GM19324 (cell line): ENCODE measurements around the gene SUPT3H.

Experiments used
- ATAC-seq: cut with Tn5 transposase; IDR thresholded peaks from one replicate; pipeline ENCODE4 v1.9.1; 2021; ENCODE audit warnings: mild to moderate bottlenecking, moderate library complexity; ENCODE audit not compliant: unreplicated experiment, low FRiP score

The SUPT3H gene

DNA sequence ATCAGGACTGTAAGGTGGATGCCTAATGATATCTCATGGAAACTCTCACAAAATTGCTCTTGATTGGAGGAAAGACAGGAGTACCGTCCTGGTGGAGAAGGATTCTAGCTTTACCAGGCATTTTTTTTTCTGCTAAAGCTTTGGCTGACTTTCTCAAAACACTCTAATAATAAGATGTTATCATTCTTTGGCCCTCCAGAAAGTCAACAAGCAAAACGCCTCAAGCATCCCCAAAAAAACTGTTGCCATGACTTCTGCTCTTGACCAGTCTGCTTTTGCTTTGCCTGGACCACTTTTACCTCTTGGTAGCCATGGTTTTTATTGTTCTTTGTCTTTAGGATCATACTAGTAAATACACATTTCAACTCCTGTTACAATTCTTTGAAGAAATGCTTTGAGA lies 105.1 kb downstream of the SUPT3H start:
- ATAC-seq = no peak

DNA sequence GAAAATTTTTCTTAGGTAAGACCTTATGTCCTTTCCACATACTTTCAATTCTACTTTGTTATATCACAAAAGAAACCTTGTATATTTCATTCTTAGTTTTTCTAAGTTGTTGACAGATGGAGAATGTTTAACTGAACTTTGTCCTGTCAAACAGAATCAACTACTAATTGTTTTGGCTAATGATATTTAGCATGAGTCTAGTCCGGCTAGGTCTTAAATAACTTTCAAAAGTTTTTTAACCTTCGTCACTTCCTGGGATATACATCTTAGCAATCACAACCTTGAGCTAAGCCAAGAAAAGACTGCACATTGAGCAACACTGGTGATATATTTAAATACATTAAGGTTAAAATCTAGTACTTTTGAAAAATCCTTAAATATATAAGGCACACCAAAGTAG lies 112.5 kb downstream of the SUPT3H start:
- no peak for ATAC-seq

DNA sequence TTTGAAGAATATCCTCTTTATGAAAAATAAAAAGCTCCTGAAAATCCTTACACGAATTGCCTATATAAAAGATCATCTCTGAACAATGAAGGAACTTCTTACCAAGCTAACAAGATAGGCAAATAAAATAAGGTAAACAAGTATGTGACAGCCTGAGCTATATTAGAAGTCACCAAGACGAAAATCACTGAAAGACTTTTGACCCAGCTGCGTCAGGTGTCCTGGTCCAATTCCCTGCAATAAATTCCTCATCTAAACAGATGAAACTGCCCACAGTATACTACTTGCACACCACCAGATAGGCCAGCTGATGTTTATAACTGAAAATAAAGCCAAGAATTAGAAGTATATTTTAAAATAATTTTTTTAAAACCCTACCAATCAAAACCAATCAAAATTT lies 117.0 kb downstream of the SUPT3H start:
- ATAC-seq = no peak

DNA sequence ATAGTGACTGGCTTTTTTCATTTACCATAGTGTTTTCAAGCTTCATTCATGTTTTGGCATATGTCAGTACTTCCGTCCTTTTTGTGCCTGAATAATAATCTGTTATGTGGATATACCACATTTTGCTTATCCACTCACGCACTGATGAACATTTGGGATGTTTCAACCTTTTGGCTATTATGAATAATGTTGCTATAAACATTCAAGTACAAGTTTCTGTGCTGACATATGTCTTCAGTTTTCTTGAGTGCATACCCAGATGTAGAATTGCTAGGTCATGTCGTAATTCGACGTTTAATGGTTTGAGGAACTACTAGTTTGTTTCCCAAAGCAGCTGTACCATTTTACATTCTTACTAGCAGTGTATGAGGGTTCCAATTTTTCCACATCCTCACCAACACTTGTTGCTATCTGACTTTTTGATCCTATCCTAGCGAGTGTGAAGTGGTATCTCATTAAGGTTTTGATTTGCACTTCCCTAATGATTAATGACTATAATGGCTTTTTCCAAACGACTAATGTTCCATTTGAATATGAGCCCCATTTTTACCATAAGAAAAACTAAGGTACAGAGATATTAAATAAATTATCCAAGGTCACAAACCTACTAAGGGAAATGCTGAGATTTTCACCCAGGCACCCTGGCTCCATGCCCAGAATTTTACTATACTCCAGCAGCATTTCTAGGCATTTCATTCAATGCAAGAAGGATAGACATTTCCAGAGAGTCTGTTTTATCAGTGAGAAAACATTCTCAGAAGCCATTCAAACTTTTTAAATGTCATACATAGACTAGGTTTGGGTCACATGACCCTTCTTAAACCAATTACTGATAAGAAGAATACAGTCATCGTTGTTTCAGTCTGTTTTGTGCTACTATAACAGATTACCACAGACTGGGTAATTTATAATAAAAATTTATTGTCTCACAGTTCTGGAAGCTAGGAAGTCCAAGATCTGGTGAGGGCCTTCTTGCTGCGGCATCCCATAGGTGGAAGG lies 120.7 kb downstream of the SUPT3H start:
- no peak for ATAC-seq

DNA sequence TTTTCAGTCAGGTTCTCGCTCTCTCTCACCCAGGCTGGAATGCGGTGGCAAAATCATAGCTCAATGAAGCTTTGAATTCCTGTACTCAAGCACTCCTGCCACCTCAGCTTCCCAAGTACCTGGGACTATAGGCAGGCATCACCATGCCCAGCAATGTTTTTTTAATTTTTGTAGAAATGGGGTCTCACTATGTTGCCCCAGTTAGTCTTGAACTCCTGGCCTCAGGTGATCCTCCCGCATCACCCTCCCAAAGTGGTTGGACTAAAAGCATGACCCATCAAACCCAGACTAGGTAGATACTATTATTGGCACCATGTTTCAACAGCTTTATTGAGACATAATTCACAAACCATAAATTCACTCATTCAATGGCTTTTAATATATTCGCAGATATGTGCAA lies 122.3 kb downstream of the SUPT3H start:
- no peak for ATAC-seq

DNA sequence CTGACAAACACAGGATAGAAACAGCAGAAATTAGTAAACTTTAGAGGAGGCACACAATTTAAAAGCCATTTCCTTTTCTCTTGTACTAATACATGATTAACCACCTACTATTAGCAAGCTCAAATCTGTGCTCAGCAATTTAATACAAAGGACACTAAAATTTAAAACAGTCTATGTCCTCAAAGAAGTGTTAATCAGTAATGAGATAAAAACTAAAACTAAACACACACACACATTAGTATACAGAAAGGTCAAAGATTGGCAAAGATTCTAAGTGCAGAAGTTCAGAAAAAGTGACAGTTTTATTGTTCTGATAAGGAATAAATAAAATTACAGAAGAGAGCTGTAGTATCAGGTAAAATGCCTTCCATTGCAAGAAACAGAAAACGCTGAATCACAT lies 123.5 kb downstream of the SUPT3H start:
- ATAC-seq = no peak

DNA sequence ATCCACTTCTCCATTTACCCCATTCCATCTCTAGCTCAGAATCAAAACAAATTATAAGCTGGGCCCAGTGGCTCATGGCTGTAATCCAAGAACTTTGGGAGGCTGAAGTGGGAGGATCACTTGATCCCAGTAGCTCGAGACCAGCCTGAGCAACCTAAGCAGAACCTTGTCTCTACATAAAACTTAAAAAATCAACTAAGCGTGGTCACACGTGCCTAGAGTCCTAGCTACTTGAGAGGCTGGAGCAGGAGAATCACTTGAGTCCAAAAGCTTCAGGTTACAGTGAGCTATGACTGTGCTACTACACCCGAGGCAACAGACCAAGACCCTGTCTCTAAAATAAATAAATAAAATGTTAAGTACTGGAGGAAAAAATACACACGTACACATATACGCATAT lies 124.3 kb downstream of the SUPT3H start:
- ATAC-seq = no peak

DNA sequence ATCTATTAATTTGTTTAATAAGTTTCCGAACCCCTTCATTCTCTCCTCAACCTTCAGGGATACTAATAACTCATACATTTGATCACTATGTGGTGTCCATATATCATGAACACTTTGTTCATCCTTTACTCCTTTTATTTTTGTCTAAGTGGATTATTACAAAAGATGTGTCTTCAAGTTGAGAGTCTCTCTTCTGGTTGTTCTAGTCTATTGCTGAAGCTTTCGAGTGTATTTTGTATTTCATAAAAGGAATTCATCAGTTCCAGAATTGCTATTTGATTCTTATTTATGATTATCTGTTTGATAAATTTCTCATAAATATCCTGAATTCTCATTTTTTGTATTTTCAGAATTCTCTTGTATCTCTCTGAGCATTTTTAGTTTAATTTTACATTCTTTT lies 146.1 kb downstream of the SUPT3H start:
- ATAC-seq = no peak

DNA sequence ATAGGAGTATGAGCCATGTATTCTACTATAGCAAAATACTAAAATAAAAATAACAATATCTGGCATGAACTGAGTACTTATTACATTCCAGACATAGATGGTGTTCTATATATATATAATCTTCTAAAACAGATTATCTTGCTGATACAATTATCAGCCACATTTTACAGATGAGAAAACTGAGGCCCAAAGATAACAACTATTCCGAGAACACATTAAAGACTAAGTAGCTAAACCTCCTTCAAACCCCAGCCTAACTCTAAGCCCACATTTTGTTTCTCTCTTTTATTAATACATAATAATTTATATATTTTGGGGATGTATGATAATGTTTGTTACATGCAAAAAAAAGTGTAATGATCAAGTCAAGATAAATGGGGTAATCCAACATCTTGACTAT lies 148.3 kb downstream of the SUPT3H start:
- no peak for ATAC-seq

DNA sequence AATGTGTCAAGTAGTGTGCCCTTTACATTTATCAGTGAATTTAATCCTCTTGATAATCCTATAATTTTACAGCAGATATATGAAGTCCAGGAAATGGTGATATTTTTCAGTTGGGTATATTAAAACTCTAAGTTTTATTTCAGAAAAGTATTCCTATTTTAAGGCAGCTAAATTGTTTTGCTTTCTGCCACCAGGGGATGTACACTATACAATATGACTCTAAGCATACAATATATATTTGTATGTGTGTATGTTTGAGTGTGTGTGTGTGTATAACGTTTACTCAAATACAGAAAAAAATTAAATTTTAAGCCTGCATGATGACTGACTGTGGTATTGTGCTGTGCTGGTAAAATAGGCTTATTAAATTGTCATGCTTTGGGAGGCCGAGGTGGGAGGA lies 151.7 kb downstream of the SUPT3H start:
- ATAC-seq = no peak

DNA sequence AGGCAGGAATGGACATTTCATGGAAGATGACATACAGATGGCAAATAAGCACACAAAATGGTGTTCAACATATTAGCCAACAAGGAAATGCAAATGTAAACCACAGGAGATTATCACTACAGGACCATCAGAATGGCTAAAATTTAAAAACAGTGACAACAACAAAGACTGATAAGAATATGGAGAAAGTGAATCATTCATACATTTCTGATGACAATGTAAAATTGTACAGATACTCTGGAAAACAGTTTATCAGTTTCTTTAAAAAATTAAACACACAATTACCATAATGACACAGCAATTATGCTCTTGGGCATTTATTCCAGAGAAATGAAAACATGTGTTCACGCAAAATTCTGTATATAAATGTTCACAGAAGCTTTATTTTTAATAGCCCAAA lies 155.4 kb downstream of the SUPT3H start:
- no peak for ATAC-seq

DNA sequence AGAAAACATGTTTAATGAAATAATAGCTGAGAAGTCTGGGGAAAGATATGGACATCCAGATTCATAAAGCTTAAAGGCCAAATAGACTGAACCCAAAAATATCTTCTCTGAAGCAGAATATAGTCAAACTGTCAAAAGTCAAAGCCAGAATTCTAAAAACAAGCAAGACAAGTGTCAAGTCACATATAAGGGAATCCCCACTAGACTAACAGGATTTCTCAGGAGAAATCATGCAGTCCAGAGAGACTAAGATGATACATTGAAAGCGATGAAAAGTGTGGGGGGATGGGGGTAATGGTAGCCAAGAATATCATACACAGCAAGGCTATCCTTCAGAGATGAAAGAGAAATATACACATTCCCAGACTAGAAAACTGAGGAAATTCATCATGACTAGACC lies 162.0 kb downstream of the SUPT3H start:
- no peak for ATAC-seq

DNA sequence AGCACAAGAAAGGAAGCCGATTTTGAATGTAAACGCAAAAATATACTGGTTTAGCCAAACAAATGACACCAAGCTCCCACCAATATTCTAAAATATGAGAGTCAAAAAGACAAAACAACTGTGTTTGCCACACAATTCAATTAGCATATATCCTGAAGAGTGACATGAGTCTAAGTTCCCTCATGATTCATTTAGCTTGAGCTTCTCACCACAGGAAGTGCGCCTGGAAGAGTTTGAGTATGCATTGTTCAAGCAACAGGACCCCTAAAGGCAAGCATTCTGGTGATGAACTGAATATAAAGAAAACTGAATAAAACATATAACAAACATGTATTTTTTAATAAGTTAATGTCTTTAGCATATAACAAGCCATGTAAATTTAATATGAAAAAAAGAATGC lies 164.8 kb downstream of the SUPT3H start:
- ATAC-seq = no peak

DNA sequence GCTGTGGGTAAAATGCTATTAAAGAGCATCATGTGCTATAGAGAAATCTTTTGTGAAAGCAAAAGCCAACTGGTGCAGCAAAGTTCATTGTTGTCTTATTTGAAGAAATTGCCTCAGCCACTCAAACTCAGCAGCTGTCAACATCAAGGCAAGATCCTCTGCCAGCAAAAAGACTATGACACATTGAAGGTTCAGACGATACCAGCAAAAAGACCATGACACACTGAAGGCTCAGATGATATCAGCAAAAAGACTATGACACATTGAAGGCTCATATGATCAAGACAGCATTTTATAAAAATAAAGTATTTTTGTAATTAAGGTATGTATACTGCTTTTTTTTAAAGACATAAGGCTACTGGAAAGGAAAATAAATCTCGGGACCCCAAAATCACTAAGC lies 168.0 kb downstream of the SUPT3H start:
- no peak for ATAC-seq

DNA sequence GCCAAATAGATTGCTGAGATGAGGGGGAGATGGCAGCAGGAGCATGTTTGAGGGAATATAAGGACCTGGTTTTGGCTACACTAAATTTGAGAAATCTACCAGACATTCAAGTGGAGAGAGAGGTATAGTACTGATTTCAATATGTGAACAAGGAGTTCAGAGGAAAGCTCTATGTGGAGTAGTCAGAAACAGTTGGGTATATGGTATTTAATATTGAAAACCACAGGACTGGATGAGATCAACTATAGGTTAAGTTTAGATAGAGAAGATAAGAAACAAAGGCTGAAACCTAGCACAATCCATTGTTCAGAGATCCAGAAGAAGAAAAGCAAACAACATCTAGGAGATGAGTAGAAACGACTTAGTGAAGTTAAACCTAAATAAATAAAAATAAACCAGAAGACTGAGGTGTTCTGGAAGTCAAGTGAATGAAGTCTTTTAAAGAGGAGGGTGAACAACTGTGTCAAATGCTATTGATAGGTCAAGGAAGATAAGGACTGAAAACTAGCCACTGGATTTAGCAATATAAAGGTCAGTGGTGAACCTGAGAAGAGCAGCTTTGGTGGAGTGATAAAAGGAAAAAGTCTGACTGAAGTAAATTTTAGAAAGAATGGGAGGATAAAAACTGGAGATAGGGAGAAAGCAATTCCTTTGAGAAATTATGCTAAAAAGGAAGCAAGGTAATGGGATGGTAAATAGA lies 170.8 kb downstream of the SUPT3H start:
- ATAC-seq = no peak

DNA sequence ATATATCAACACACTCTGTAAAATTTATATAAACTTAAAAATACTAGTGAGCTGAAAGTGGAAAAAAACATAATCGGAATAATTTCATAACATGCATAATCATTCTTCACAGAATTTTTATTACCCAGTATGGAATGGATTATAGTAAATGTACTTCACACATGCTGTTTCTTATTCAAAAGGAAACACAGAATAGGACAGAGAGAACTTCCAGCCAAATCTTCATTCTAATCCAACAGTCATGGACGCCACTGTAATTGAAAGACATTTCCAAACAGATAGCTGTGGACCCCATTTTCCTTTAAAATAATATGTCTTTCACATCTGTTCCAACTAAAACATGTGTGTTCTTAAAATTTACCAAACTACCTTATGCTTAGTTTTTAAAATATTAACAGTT lies 176.2 kb downstream of the SUPT3H start:
- no peak for ATAC-seq

DNA sequence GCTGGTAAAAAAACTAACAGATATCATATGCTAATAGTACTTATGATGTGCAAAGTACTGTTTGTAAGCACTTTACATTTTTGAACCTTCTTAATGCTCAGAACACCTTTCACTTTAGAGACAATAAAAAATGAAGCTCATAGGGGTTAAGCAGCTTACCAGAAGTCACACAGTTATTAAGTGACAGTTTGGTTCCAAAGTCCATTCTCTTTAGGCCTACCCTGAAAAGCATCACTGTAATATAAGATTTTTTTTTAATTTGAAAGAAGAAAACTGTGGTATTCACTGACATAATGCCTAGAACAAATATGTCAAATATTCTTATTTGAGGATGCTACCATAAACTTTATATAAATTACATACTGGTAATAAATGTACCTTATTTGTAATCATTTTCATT lies 177.2 kb downstream of the SUPT3H start:
- no peak for ATAC-seq

DNA sequence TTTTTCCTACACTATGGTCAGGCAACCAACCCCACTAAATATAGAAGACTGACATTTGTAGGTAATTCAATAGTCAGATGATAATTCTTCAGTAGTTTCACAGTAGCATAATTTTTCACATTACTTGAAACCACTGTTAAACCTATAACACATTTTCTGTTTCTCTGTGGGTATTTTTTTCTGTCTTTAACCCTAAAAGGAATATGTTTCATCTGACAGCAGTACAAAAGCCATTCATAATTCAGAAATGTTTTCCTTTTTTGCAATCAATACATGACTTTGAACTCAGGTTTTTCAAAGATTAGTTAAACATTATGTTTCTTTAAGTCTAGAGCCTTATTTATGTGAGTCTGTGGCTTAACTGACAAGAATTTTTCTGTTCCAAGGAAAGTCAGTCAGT lies 178.2 kb downstream of the SUPT3H start:
- no peak for ATAC-seq

DNA sequence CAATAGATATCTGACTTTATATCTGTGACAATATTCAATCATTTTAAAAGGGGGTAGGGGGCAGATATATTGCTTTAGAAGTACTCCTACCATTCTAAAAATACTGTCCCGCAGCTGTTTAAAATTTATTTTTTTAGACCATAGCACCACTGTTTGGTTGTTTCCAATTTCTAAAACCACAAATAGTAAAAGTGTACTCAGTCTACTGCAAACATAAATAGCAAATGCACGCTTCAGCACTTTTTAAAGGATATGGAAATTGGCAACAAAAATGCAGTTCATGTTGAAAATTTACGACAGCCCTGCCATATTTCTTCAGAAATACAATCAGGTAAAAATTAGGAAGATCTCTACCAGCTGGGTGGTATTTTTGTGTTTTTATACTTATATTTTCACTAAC lies 181.6 kb downstream of the SUPT3H start:
- ATAC-seq = no peak

DNA sequence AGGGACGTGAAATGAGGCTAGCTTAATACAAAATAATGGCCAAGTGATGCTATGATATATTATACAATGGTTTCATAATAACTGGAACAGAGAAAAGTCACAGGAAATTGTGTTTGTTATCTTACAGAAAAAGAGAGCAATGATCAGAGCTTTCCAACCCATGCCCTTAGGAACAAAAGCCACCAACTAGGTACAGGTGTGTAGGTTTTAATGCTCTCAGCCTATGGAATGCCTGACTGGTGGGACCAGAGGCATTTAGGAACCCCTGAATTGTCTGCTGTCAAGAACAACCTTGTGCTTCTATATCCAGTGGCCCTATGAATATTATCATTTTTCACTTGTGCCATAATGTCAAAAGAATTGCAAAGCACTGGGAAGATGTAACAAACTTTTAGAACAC lies 182.6 kb downstream of the SUPT3H start:
- no peak for ATAC-seq

DNA sequence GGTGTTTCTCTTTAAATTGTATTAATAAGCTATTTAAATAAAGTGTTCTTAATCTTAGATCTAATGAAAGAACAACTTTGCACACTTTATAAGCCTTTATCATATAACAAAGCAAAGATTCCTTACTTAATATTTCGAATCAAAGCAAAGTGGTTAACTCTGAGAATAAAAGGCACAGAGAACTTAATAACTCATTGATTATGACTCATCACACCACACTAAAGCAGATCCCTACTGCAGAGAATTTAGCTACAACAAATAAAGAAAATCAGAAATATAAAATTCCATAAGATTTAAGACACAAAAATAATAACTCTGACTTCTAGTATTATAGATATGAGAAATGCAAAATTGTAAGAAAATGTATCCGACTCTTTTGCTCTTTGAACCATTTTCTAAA lies 185.2 kb downstream of the SUPT3H start:
- no peak for ATAC-seq

DNA sequence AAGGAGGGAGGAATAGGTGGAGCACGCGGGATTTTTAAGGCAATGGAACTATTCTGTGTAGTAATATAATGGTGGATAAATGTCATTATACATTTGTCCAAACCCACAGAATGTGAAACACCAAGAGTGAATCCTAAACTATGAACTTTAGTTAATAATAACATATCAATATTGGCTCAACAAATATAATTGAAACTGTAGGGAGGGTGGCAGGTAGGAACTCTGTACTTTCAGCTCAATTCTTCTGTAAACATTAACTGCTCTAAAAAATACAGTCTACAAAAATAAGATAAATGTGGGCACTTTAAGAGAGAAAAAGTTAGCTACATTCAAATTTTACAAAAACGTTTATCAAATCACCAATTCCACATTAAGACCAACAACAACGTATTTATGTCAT lies 186.3 kb downstream of the SUPT3H start:
- no peak for ATAC-seq
